Measurements from ENCODE around the gene CAMKK2.
A peak's percentile ranks its signal among the peaks of the same experiment; 100 is the strongest.

CAMKK2 gene

DNA sequence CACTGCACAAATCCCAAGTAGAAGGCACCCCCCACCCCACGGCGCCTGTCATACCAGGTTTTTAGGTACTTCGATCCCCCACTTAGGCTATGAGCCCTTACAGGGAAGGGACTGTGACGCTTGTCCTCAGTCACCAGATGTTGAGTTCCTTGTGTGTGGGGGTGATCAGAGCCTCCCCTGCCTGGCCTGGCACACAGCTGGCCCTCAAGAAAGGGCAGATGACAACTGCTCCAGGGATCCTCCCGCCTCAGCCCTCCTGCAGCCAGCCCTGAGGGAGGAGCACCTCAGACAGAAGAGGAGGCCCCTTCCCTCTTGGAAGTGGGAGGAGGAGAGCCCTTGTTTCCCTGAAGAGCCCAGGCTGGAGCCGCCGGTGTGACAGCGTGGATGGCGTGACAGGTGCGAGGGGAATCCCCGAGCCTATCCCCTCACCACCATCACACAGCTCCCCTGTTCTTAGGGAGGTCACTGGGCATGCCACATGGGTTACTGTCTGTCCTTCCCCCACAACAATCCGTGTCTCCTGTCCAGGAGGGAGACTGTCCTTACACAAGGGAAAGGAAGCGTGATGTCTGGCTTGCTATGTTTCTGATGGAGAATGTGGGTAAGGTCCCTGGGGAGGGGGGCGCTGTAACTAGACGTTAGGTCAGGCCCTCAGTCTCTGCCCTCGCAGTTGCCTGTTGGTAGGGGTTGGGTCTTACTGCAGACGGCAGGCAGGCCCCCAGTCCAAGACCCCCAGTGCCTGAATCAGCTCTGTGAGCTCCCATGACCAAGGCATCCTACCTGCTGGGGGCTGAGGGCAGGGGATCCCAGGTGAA lies 55.1 kb downstream of the CAMKK2 start:
- Histone ChIP-seq H3K27me3 (replicated peaks) (no peaks in the 10 kb centered on the region), H3K36me3 (replicated peaks) (peaks cover 19% of the 10 kb centered on the region), H3K27ac (no peak overlapping the region), H3K4me3 (ENCODE audit: low read depth, low read length) (no peak overlapping the region)
- TF ChIP-seq, protein P1, sequence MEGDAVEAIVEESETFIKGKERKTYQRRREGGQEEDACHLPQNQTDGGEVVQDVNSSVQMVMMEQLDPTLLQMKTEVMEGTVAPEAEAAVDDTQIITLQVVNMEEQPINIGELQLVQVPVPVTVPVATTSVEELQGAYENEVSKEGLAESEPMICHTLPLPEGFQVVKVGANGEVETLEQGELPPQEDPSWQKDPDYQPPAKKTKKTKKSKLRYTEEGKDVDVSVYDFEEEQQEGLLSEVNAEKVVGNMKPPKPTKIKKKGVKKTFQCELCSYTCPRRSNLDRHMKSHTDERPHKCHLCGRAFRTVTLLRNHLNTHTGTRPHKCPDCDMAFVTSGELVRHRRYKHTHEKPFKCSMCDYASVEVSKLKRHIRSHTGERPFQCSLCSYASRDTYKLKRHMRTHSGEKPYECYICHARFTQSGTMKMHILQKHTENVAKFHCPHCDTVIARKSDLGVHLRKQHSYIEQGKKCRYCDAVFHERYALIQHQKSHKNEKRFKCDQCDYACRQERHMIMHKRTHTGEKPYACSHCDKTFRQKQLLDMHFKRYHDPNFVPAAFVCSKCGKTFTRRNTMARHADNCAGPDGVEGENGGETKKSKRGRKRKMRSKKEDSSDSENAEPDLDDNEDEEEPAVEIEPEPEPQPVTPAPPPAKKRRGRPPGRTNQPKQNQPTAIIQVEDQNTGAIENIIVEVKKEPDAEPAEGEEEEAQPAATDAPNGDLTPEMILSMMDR (IDR thresholded peaks at IDR 0.05; ENCODE audit: low read depth, low read length, missing control alignments), result no peak
- DNase-seq, result no peak
- in situ Hi-C loops (cut with HindIII; ENCODE audit: low pct_ligation_motif_present, low sequenced_read_pairs), result no loop called here

DNA sequence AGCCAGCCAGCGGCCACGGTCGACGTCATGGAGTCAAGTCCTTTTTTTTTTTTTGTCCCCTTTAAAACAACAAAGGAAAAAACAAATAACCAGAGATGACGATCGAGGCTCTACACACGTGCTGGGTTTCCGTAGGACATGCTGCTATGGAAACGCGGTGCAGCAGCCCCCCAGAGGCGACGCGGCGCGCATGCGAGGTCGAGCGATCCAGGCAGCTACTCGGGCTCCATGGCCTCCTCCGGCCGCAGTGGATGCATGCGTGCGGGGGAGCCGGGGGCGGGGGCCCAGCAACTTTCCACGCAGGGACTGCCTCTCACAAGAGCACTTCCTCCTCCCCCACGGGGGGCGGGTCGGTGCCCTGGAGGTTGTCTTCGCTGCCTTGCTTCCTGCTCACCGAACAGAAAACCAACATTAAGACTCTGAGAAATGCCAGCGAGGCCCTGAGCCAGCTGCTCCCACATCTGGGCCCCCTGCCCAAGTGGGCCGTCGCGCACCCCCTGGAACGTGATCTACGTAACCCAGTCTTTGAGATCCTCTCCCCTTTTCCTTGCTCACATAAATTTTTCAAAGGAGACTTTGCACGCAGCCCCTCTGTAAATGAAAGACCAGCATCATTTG lies 55.9 kb downstream of the CAMKK2 start:
- no peak overlapping the region for H3K27ac ChIP-seq
- no peaks in the 10 kb centered on the region for H3K27me3 ChIP-seq (replicated peaks)
- no peak overlapping the region for H3K4me3 ChIP-seq (ENCODE audit: low read depth, low read length)
- TF ChIP-seq, protein P1 (IDR thresholded peaks at IDR 0.05; ENCODE audit: low read depth, low read length, missing control alignments), result no peak
- in situ Hi-C loops (cut with HindIII; ENCODE audit: low pct_ligation_motif_present, low sequenced_read_pairs), result no loop called here
- peak; percentile 25 for DNase-seq
- peaks cover 19% of the 10 kb centered on the region for H3K36me3 ChIP-seq (replicated peaks)

DNA sequence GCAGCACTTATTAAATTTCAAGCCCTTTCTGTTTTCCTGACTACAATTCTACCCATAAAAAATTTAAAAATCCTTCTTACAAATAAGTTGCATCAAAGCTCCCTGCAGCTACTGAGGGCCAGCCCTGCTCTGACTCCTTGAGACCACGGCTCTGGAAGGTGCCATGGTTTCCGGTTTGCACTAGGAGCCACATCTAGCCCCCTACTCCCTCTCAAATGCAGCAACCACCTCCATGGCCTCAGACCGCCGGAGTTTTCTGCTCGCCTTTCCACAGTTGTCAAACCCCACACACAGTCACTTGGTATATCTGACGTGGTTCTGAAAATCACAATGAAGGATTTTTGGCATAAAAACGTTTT lies 56.5 kb downstream of the CAMKK2 start:
- H3K27ac ChIP-seq, result no peak overlapping the region
- H3K36me3 ChIP-seq (replicated peaks), result peaks cover 18% of the 10 kb centered on the region
- TF ChIP-seq, protein P1 (IDR thresholded peaks at IDR 0.05; ENCODE audit: low read depth, low read length, missing control alignments), result no peak
- in situ Hi-C loops (cut with HindIII; ENCODE audit: low pct_ligation_motif_present, low sequenced_read_pairs), result no loop called here
- no peaks in the 10 kb centered on the region for H3K27me3 ChIP-seq (replicated peaks)
- H3K4me3 ChIP-seq (ENCODE audit: low read depth, low read length), result no peak overlapping the region
- no peak for DNase-seq

DNA sequence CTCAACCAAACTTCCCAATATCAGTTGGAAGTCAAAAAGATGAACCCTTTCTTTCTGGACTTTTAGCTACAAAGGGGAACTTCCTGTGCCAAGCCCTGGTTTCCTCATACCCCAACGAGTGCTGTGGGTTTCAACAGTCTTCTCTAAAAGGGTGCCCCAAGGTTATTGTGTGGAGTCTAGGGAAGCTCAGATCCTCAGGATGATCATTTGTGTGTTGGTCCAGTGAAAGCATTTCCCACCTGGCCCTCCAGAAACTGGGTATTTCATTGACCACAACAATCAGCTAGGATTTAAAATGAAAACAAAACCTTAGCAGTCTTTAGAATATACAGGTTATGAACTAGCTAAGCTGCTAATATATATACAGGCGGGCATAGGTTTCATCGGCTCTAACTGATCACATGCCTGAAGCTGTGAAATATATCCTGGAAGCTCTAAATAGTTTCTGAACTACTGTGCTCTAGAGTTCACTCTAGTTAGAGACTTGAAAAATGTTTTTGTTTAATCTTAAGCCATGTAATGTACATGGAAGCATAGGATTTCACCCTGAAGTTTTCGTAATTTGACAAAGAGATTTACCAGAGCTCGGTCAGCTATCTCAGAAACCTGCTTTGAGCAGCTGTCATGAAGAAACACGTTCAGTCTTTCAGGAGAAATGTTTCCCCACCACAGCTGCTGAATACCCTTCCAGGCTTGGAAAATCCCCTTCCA lies 57.0 kb downstream of the CAMKK2 start:
- Histone ChIP-seq H3K27me3 (replicated peaks) (no peaks in the 10 kb centered on the region), H3K27ac (no peak overlapping the region), H3K36me3 (replicated peaks) (peaks cover 13% of the 10 kb centered on the region), H3K4me3 (ENCODE audit: low read depth, low read length) (no peak overlapping the region)
- no peak for DNase-seq
- in situ Hi-C loops (cut with HindIII; ENCODE audit: low pct_ligation_motif_present, low sequenced_read_pairs), result no loop called here
- TF ChIP-seq, protein P1 (IDR thresholded peaks at IDR 0.05; ENCODE audit: low read depth, low read length, missing control alignments), result no peak

DNA sequence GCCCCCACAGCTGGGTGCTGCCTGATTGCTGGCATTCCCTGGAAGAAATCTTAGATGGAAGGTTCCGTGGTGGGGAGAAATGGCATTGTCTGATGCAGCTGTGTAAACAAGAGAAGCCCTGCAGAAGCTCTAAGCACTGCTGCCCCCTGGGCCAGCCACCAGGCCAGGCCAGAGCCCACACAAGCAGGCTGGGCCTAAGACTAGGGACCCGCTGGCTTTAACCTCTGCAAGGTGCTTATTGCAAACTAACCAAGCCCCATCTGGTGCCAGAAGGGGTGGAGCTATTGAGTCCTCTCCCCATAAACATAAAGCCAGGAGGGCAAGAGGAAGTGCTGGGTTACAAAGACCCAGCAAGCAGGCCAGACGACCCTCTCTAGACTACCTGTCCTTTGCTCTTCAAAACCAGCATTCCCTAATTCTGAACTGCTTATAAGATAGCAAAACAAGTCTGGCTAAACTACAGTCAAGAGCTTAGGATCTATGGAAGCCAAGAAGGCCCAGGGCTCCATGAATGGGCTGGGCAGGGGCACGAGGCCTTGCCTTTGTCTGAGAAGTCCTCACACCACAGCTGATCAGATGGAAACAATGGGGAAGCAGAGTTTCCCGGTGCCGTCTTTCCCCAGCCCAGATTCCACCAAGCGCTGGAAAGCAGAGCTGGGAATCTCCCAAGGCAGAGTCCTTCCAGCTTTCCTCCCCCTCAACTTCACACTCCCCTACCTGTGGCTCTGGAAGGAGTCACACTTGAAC lies 57.7 kb downstream of the CAMKK2 start:
- DNase-seq, result no peak
- in situ Hi-C loops (cut with HindIII; ENCODE audit: low pct_ligation_motif_present, low sequenced_read_pairs), result no loop called here
- Histone ChIP-seq H3K4me3 (ENCODE audit: low read depth, low read length) (no peak overlapping the region), H3K27me3 (replicated peaks) (no peaks in the 10 kb centered on the region), H3K36me3 (replicated peaks) (peaks cover 13% of the 10 kb centered on the region), H3K27ac (no peak overlapping the region)
- TF ChIP-seq, protein P1 (IDR thresholded peaks at IDR 0.05; ENCODE audit: low read depth, low read length, missing control alignments), result no peak

All from brain microvascular endothelial cell (primary cell).